ENCODE data around the gene CKAP2L.

CKAP2L gene

GRCh38 chr2:112791019-112791418 lies 26.6 kb upstream of the CKAP2L start:
- H3K27me3 ChIP-seq (replicated peaks; ENCODE audit: insufficient read depth, low read length): no peaks in the 10 kb centered on the region
- no peaks in the 10 kb centered on the region for H4K20me1 ChIP-seq (ENCODE audit: insufficient read depth, low read length)
- no peaks in the 10 kb centered on the region for H3K36me3 ChIP-seq (replicated peaks; ENCODE audit: insufficient read depth, low read length)
- no peak overlapping the region for H3K9ac ChIP-seq (ENCODE audit: low read length)
- TF ChIP-seq EZH2phosphoT487 (IDR thresholded peaks at IDR 0.05; ENCODE audit: low read length): no peak
- TF ChIP-seq EZH2 (optimal IDR thresholded peaks at IDR 0.05; ENCODE audit: low read depth, low read length): no peak
- TF ChIP-seq, protein P1, sequence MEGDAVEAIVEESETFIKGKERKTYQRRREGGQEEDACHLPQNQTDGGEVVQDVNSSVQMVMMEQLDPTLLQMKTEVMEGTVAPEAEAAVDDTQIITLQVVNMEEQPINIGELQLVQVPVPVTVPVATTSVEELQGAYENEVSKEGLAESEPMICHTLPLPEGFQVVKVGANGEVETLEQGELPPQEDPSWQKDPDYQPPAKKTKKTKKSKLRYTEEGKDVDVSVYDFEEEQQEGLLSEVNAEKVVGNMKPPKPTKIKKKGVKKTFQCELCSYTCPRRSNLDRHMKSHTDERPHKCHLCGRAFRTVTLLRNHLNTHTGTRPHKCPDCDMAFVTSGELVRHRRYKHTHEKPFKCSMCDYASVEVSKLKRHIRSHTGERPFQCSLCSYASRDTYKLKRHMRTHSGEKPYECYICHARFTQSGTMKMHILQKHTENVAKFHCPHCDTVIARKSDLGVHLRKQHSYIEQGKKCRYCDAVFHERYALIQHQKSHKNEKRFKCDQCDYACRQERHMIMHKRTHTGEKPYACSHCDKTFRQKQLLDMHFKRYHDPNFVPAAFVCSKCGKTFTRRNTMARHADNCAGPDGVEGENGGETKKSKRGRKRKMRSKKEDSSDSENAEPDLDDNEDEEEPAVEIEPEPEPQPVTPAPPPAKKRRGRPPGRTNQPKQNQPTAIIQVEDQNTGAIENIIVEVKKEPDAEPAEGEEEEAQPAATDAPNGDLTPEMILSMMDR (IDR thresholded peaks at IDR 0.05; ENCODE audit: low read length): no peak
- no peaks in the 10 kb centered on the region for H3K9me3 ChIP-seq (replicated peaks; ENCODE audit: insufficient read depth, low read length)
- H3K4me2 ChIP-seq (ENCODE audit: low read depth, low read length): no peak overlapping the region
- H3K27ac ChIP-seq (ENCODE audit: low read length): no peak overlapping the region
- no peaks in the 10 kb centered on the region for H3K4me1 ChIP-seq (ENCODE audit: low read length)
- H2AFZ ChIP-seq (ENCODE audit: low read length): no peak overlapping the region
- H3K79me2 ChIP-seq (ENCODE audit: low read length): no peaks in the 10 kb centered on the region
- DNase-seq: no peak
- H3F3A ChIP-seq (ENCODE audit: insufficient read depth, low read length): no peaks in the 10 kb centered on the region
- H3K9me2 ChIP-seq (replicated peaks; ENCODE audit: insufficient read depth, low read length): no peaks in the 10 kb centered on the region
- no peak overlapping the region for H3K4me3 ChIP-seq (ENCODE audit: low read length)

DNA sequence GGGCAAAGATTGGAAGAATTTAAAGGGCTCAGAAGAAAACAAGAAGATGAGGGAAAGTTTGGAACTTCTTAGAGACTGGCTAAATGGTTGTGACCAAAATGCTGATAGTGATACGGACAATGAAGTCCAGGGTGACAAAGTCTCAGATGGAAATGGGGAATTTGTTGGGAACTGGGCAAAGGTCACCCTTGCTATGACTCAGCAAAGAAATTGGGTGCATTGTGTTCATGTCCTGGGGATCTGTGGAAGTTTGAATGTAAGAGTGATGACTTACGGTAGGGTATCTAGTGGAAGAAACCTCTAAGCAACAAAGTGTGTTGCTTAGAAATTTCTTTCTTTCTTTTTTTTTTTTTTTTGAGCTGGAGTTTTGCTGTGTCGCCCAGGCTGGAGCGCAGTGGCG lies 25.9 kb upstream of the CKAP2L start:
- H3K9me3 ChIP-seq (replicated peaks; ENCODE audit: insufficient read depth, low read length): no peaks in the 10 kb centered on the region
- TF ChIP-seq EZH2 (optimal IDR thresholded peaks at IDR 0.05; ENCODE audit: low read depth, low read length): no peak
- no peaks in the 10 kb centered on the region for H3K4me1 ChIP-seq (ENCODE audit: low read length)
- H2AFZ ChIP-seq (ENCODE audit: low read length): no peak overlapping the region
- H3K79me2 ChIP-seq (ENCODE audit: low read length): no peaks in the 10 kb centered on the region
- no peak overlapping the region for H3K9ac ChIP-seq (ENCODE audit: low read length)
- H3K27me3 ChIP-seq (replicated peaks; ENCODE audit: insufficient read depth, low read length): no peaks in the 10 kb centered on the region
- H4K20me1 ChIP-seq (ENCODE audit: insufficient read depth, low read length): no peaks in the 10 kb centered on the region
- DNase-seq: no peak
- H3K4me3 ChIP-seq (ENCODE audit: low read length): no peak overlapping the region
- no peak overlapping the region for H3K27ac ChIP-seq (ENCODE audit: low read length)
- no peaks in the 10 kb centered on the region for H3K9me2 ChIP-seq (replicated peaks; ENCODE audit: insufficient read depth, low read length)
- H3K4me2 ChIP-seq (ENCODE audit: low read depth, low read length): no peak overlapping the region
- no peaks in the 10 kb centered on the region for H3K36me3 ChIP-seq (replicated peaks; ENCODE audit: insufficient read depth, low read length)
- H3F3A ChIP-seq (ENCODE audit: insufficient read depth, low read length): no peaks in the 10 kb centered on the region

GRCh38 chr2:112789186-112789585 lies 24.8 kb upstream of the CKAP2L start:
- no peaks in the 10 kb centered on the region for H4K20me1 ChIP-seq (ENCODE audit: insufficient read depth, low read length)
- no peak overlapping the region for H3K27ac ChIP-seq (ENCODE audit: low read length)
- TF ChIP-seq EZH2 (optimal IDR thresholded peaks at IDR 0.05; ENCODE audit: low read depth, low read length): no peak
- TF ChIP-seq, protein P1 (IDR thresholded peaks at IDR 0.05; ENCODE audit: low read length): no peak
- TF ChIP-seq EZH2phosphoT487 (IDR thresholded peaks at IDR 0.05; ENCODE audit: low read length): no peak
- no peaks in the 10 kb centered on the region for H3K79me2 ChIP-seq (ENCODE audit: low read length)
- no peak overlapping the region for H3K9ac ChIP-seq (ENCODE audit: low read length)
- no peaks in the 10 kb centered on the region for H3F3A ChIP-seq (ENCODE audit: insufficient read depth, low read length)
- H3K36me3 ChIP-seq (replicated peaks; ENCODE audit: insufficient read depth, low read length): no peaks in the 10 kb centered on the region
- H3K9me3 ChIP-seq (replicated peaks; ENCODE audit: insufficient read depth, low read length): no peaks in the 10 kb centered on the region
- H2AFZ ChIP-seq (ENCODE audit: low read length): no peak overlapping the region
- no peaks in the 10 kb centered on the region for H3K27me3 ChIP-seq (replicated peaks; ENCODE audit: insufficient read depth, low read length)
- no peak overlapping the region for H3K4me2 ChIP-seq (ENCODE audit: low read depth, low read length)
- H3K9me2 ChIP-seq (replicated peaks; ENCODE audit: insufficient read depth, low read length): no peaks in the 10 kb centered on the region
- no peak for DNase-seq
- no peaks in the 10 kb centered on the region for H3K4me1 ChIP-seq (ENCODE audit: low read length)
- no peak overlapping the region for H3K4me3 ChIP-seq (ENCODE audit: low read length)

DNA sequence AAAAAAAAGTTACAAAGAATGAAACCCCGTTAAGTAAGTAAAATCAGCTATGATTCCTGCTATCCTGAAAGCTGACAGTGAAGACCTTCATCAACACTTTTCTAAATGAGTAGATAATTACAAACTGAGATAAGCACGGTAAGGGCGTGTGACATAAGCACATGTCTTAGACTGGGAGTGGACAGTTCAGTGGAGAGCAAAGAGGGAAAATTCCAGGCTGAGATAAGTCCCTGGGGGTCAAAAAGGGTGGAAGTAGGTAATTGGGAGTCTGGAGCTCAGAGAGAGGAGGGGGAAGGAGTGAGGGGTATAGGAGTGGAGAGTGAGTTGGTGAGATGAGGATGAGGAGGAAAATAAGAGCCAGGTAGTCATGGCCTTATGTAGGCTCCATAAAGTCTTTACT lies 24.2 kb upstream of the CKAP2L start:
- no peak overlapping the region for H3K9ac ChIP-seq (ENCODE audit: low read length)
- H3K4me3 ChIP-seq (ENCODE audit: low read length): no peak overlapping the region
- no peaks in the 10 kb centered on the region for H3K36me3 ChIP-seq (replicated peaks; ENCODE audit: insufficient read depth, low read length)
- H3K9me3 ChIP-seq (replicated peaks; ENCODE audit: insufficient read depth, low read length): no peaks in the 10 kb centered on the region
- no peak overlapping the region for H3K4me2 ChIP-seq (ENCODE audit: low read depth, low read length)
- no peaks in the 10 kb centered on the region for H3K27me3 ChIP-seq (replicated peaks; ENCODE audit: insufficient read depth, low read length)
- no peak overlapping the region for H2AFZ ChIP-seq (ENCODE audit: low read length)
- no peaks in the 10 kb centered on the region for H3F3A ChIP-seq (ENCODE audit: insufficient read depth, low read length)
- no peaks in the 10 kb centered on the region for H3K4me1 ChIP-seq (ENCODE audit: low read length)
- H3K27ac ChIP-seq (ENCODE audit: low read length): no peak overlapping the region
- TF ChIP-seq EZH2phosphoT487 (IDR thresholded peaks at IDR 0.05; ENCODE audit: low read length): no peak
- TF ChIP-seq, protein P1 (IDR thresholded peaks at IDR 0.05; ENCODE audit: low read length): no peak
- no peak for DNase-seq
- no peaks in the 10 kb centered on the region for H4K20me1 ChIP-seq (ENCODE audit: insufficient read depth, low read length)
- H3K9me2 ChIP-seq (replicated peaks; ENCODE audit: insufficient read depth, low read length): no peaks in the 10 kb centered on the region
- no peaks in the 10 kb centered on the region for H3K79me2 ChIP-seq (ENCODE audit: low read length)

Data from MM.1S (cell line).